AG10803 (cell line): ENCODE data around the gene KIAA1549.

ENCODE experiments used
- DNase-seq: peaks from one replicate; pipeline ENCODE4 v3.0.0; 2010; ENCODE audit warnings: low read depth
- H3K4me3 ChIP-seq: 2 replicates; pipeline ENCODE4 v1.5.1; 2011; ENCODE audit warnings: mild to moderate bottlenecking, low read length, control low read depth
- CTCF ChIP-seq: conservative IDR thresholded peaks from 2 replicates; pipeline ENCODE4 v1.5.1; 2011; ENCODE audit warnings: mild to moderate bottlenecking, low read length, control low read depth, inconsistent platforms

Gene KIAA1549

GRCh38 chr7:138866353-138866752 lies 114.8 kb downstream of the KIAA1549 start:
- no peak for DNase-seq
- TF ChIP-seq CTCF: no peak
- H3K4me3 ChIP-seq: no peak overlapping the region

DNA sequence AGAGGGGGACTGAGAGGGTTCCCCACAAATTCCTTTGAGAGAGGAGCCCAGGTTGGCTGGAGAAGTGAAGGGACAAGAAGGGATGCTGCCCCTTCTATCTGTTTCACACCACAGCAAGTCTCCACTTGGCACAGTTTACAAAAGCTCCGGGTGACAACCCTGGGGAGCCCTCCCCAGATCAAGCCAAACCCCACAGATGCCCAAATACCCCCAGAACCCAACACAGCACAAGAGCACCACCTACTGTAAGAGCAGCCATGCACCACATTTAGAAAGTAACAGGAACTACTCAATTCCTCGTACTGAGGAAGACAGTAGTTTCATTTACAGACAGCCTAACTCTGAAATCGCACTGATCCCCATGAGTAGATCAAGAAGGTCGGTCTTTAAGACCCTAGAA lies 115.3 kb downstream of the KIAA1549 start:
- DNase-seq: no peak
- H3K4me3 ChIP-seq: no peak overlapping the region
- TF ChIP-seq CTCF: no peak

GRCh38 chr7:138864667-138865066 lies 116.5 kb downstream of the KIAA1549 start:
- no peak for TF ChIP-seq CTCF
- H3K4me3 ChIP-seq: no peak overlapping the region
- peak; percentile 79 for DNase-seq

- no peak for DNase-seq
- H3K4me3 ChIP-seq: no peak overlapping the region
- no peak for TF ChIP-seq CTCF
These were observed 117.3 kb downstream of the KIAA1549 start for GRCh38 chr7:138863931-138864330.

GRCh38 chr7:138861051-138861450 lies 120.1 kb downstream of the KIAA1549 start:
- no peak for DNase-seq
- no peak for TF ChIP-seq CTCF
- H3K4me3 ChIP-seq: no peak overlapping the region

DNA sequence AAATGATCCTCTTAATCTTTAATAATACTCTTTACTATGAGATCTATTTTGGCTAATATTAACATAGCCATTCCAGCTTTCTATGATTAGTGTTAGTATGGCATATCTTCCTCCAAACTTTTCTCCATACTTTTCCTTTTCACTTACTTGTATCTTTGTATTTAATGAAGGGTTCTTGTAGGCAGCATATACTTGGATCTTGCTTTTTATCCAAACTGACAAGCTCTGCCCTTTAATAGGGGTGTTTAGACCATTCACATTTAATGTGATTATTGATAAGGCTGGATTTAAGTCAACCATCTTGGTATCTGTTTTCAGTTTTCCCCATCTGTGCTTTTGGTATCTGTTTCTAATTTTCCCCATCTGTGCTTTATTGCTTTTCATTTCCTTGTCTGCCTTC lies 123.5 kb downstream of the KIAA1549 start:
- H3K4me3 ChIP-seq: no peak overlapping the region
- no peak for DNase-seq
- TF ChIP-seq CTCF: no peak

GRCh38 chr7:138854115-138854645 lies 127.0 kb downstream of the KIAA1549 start:
- TF ChIP-seq CTCF: no peak
- DNase-seq: no peak
- no peak overlapping the region for H3K4me3 ChIP-seq
